ENCODE results near the gene HORMAD2. TPM values are rescaled to one million over a fixed set of nuclear protein-coding genes. Genes with fewer than 3 reads are reported as not detected.

The HORMAD2 gene
- total and polyA plus RNA-seq, 4 donors: 0.02 to 0.46 TPM; not detected in 2

- no peak for TF ChIP-seq CTCF (IDR thresholded peaks at IDR 0.05; ENCODE audit: control extremely low read depth, extremely low read depth)
These were observed 39.6 kb upstream of the HORMAD2 start for GRCh38 chr22:30040499-30041260.

GRCh38 chr22:30041475-30041874 is 38.8 kb upstream of the HORMAD2 start:
- Histone ChIP-seq H3K36me3 (ENCODE audit: control insufficient read depth in 4 of 4, insufficient read depth in 4 of 4, low read length in 4 of 4) (no peaks in the 10 kb centered on the region), H3K4me1 (ENCODE audit: control insufficient read depth in 5 of 5, insufficient read depth in 5 of 5, low read length in 5 of 5) (peaks cover 0 to 8% (median 0%) of the 10 kb centered on the region in 5 donors), H3K9me3 (ENCODE audit: control insufficient read depth in 4 of 4, insufficient read depth in 3 of 4, low read length in 3 of 4) (no peaks in the 10 kb centered on the region), H3K27ac (ENCODE audit: low read depth in 1 of 2, low read length in 1 of 2) (no peak overlapping the region), H3K9ac (ENCODE audit: insufficient read depth in 1 of 2, low read length in 2 of 2) (no peak overlapping the region), H3K4me3 (no peak overlapping the region), H3K27me3 (ENCODE audit: control insufficient read depth in 3 of 3, insufficient read depth in 3 of 3, low read length in 2 of 3) (no peaks in the 10 kb centered on the region)
- no peak for TF ChIP-seq CTCF (IDR thresholded peaks at IDR 0.05; ENCODE audit: control extremely low read depth, extremely low read depth)
- 88 to 92% methylated on average over 2 of the region's 2 CpGs for WGBS, 2 donors
- ATAC-seq (ENCODE audit: insufficient read depth, low FRiP score) (no peak), DNase-seq (no peak)

More at GRCh38 chr22:30040499-30041260, 39.6 kb upstream of the HORMAD2 start:
- WGBS, 2 donors: 55 to 79% methylated on average over 11 of the region's 11 CpGs
- no peaks in the 10 kb centered on the region for H3K27me3 ChIP-seq (ENCODE audit: control insufficient read depth in 3 of 3, insufficient read depth in 3 of 3, low read length in 2 of 3)
- no peak overlapping the region for H3K9ac ChIP-seq (ENCODE audit: insufficient read depth in 1 of 2, low read length in 2 of 2)
- DNase-seq (no peak), ATAC-seq (ENCODE audit: insufficient read depth, low FRiP score) (no peak)
- no peaks in the 10 kb centered on the region for H3K9me3 ChIP-seq (ENCODE audit: control insufficient read depth in 4 of 4, insufficient read depth in 3 of 4, low read length in 3 of 4)
- H3K27ac ChIP-seq (ENCODE audit: low read depth in 1 of 2, low read length in 1 of 2): no peak overlapping the region
- no peak overlapping the region for H3K4me3 ChIP-seq
- H3K36me3 ChIP-seq (ENCODE audit: control insufficient read depth in 4 of 4, insufficient read depth in 4 of 4, low read length in 4 of 4): no peaks in the 10 kb centered on the region
- H3K4me1 ChIP-seq (ENCODE audit: control insufficient read depth in 5 of 5, insufficient read depth in 5 of 5, low read length in 5 of 5): peaks cover 0 to 8% (median 0%) of the 10 kb centered on the region in 5 donors

- no peak for ATAC-seq (ENCODE audit: insufficient read depth, low FRiP score)
- H3K27ac ChIP-seq (ENCODE audit: low read depth in 1 of 2, low read length in 1 of 2): no peak overlapping the region
- WGBS, 2 donors: 89 to 90% methylated on average over 2 of the region's 2 CpGs
- no peak for TF ChIP-seq CTCF (IDR thresholded peaks at IDR 0.05; ENCODE audit: control extremely low read depth, extremely low read depth)
- no peaks in the 10 kb centered on the region for H3K36me3 ChIP-seq (ENCODE audit: control insufficient read depth in 4 of 4, insufficient read depth in 4 of 4, low read length in 4 of 4)
- H3K9ac ChIP-seq (ENCODE audit: insufficient read depth in 1 of 2, low read length in 2 of 2): no peak overlapping the region
- H3K9me3 ChIP-seq (ENCODE audit: control insufficient read depth in 4 of 4, insufficient read depth in 3 of 4, low read length in 3 of 4): no peaks in the 10 kb centered on the region
- H3K4me1 ChIP-seq (ENCODE audit: control insufficient read depth in 5 of 5, insufficient read depth in 5 of 5, low read length in 5 of 5): peaks cover 0 to 8% (median 0%) of the 10 kb centered on the region in 5 donors
- DNase-seq: no peak
- H3K27me3 ChIP-seq (ENCODE audit: control insufficient read depth in 3 of 3, insufficient read depth in 3 of 3, low read length in 2 of 3): no peaks in the 10 kb centered on the region
- no peak overlapping the region for H3K4me3 ChIP-seq
These were observed 38.4 kb upstream of the HORMAD2 start for GRCh38 chr22:30041881-30042280.
